ENCODE measurements around the gene SOX5. TPM values are rescaled to one million over a fixed set of nuclear protein-coding genes. Genes with fewer than 3 reads are reported as not detected.

Gene SOX5
- polyA plus RNA-seq, 1 of the 3 experiments (the other 2 are of a cell fraction): 0.21 TPM

DNA sequence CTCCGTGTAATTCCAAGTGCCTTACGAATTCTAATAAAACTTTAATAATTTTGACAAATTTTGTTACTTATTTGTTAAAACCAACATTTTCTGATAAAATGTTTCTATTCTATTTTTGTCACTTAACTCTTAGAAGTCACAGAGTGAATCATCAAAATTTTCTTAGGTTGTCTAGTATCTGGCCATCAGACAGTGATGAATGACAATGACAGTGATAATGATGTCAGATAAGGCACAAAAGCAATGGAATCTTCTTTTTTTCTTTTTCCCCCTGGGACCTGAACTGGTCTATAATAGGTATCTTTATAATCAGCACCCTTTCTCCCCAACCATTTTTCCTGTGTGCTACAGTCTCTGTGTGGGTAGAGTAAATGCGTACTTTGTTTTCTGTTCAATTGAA, 407.3 kb downstream of the SOX5 start:
- H3F3A ChIP-seq (replicated peaks; ENCODE audit: insufficient read depth): no peaks in the 10 kb centered on the region
- no peak for TF ChIP-seq SIN3A (IDR thresholded peaks at IDR 0.05; ENCODE audit: borderline replicate concordance, low read depth, low read length)
- no peak for TF ChIP-seq FOSL2 (IDR thresholded peaks at IDR 0.05; ENCODE audit: borderline replicate concordance, low read depth)
- TF ChIP-seq FOXM1 (IDR thresholded peaks at IDR 0.05; ENCODE audit: low read depth): no peak
- TF ChIP-seq GATA2 (CRISPR knock-in tag; IDR thresholded peaks at IDR 0.05): no peak
- TF ChIP-seq, protein P1, sequence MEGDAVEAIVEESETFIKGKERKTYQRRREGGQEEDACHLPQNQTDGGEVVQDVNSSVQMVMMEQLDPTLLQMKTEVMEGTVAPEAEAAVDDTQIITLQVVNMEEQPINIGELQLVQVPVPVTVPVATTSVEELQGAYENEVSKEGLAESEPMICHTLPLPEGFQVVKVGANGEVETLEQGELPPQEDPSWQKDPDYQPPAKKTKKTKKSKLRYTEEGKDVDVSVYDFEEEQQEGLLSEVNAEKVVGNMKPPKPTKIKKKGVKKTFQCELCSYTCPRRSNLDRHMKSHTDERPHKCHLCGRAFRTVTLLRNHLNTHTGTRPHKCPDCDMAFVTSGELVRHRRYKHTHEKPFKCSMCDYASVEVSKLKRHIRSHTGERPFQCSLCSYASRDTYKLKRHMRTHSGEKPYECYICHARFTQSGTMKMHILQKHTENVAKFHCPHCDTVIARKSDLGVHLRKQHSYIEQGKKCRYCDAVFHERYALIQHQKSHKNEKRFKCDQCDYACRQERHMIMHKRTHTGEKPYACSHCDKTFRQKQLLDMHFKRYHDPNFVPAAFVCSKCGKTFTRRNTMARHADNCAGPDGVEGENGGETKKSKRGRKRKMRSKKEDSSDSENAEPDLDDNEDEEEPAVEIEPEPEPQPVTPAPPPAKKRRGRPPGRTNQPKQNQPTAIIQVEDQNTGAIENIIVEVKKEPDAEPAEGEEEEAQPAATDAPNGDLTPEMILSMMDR (IDR thresholded peaks at IDR 0.05): no peak
- TF ChIP-seq, protein P2, sequence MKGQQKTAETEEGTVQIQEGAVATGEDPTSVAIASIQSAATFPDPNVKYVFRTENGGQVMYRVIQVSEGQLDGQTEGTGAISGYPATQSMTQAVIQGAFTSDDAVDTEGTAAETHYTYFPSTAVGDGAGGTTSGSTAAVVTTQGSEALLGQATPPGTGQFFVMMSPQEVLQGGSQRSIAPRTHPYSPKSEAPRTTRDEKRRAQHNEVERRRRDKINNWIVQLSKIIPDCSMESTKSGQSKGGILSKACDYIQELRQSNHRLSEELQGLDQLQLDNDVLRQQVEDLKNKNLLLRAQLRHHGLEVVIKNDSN (IDR thresholded peaks at IDR 0.05; ENCODE audit: borderline replicate concordance, low read depth): no peak
- no peak for TF ChIP-seq NRF1 (IDR thresholded peaks at IDR 0.05; ENCODE audit: low read depth, low read length)
- no peak for TF ChIP-seq FOXJ3 (CRISPR knock-in tag; IDR thresholded peaks at IDR 0.05)
- no peak for TF ChIP-seq TAF1 (IDR thresholded peaks at IDR 0.05; ENCODE audit: borderline replicate concordance, low read depth, low read length)
- no peak for TF ChIP-seq NFIC (IDR thresholded peaks at IDR 0.05; ENCODE audit: borderline replicate concordance)
- TF ChIP-seq ELF1 (IDR thresholded peaks at IDR 0.05): no peak
- no peak for TF ChIP-seq TEAD4 (IDR thresholded peaks at IDR 0.05; ENCODE audit: borderline replicate concordance, insufficient read depth)
- TF ChIP-seq, protein P3, sequence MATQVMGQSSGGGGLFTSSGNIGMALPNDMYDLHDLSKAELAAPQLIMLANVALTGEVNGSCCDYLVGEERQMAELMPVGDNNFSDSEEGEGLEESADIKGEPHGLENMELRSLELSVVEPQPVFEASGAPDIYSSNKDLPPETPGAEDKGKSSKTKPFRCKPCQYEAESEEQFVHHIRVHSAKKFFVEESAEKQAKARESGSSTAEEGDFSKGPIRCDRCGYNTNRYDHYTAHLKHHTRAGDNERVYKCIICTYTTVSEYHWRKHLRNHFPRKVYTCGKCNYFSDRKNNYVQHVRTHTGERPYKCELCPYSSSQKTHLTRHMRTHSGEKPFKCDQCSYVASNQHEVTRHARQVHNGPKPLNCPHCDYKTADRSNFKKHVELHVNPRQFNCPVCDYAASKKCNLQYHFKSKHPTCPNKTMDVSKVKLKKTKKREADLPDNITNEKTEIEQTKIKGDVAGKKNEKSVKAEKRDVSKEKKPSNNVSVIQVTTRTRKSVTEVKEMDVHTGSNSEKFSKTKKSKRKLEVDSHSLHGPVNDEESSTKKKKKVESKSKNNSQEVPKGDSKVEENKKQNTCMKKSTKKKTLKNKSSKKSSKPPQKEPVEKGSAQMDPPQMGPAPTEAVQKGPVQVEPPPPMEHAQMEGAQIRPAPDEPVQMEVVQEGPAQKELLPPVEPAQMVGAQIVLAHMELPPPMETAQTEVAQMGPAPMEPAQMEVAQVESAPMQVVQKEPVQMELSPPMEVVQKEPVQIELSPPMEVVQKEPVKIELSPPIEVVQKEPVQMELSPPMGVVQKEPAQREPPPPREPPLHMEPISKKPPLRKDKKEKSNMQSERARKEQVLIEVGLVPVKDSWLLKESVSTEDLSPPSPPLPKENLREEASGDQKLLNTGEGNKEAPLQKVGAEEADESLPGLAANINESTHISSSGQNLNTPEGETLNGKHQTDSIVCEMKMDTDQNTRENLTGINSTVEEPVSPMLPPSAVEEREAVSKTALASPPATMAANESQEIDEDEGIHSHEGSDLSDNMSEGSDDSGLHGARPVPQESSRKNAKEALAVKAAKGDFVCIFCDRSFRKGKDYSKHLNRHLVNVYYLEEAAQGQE (IDR thresholded peaks at IDR 0.05; ENCODE audit: low read depth, low read length): no peak
- no peak for TF ChIP-seq JUND (IDR thresholded peaks at IDR 0.05)
- TF ChIP-seq RAD21 (IDR thresholded peaks at IDR 0.05; ENCODE audit: low read length): no peak
- TF ChIP-seq CHD2 (IDR thresholded peaks at IDR 0.05; ENCODE audit: low read length, partially characterized antibody): no peak
- no peak for TF ChIP-seq RXRA (IDR thresholded peaks at IDR 0.05; ENCODE audit: borderline replicate concordance, low read depth)
- no peak for TF ChIP-seq RFX5 (IDR thresholded peaks at IDR 0.05; ENCODE audit: low read length)
- no peak for TF ChIP-seq ZBTB33 (IDR thresholded peaks at IDR 0.05; ENCODE audit: borderline replicate concordance, low read depth)
- H3K27me3 ChIP-seq (ENCODE audit: insufficient read depth): no peaks in the 10 kb centered on the region
- no peaks in the 10 kb centered on the region for H3K36me3 ChIP-seq (replicated peaks in 1 of 2; ENCODE audit: control insufficient read depth in 1 of 2, insufficient read depth in 2 of 2, low read length in 1 of 2)
- no peaks in the 10 kb centered on the region for H3K79me2 ChIP-seq (ENCODE audit: insufficient read depth)
- 69% methylated on average over 3 of the region's 3 CpGs for WGBS (ENCODE audit: low lambda C conversion rate)
- no peak overlapping the region for H3K9ac ChIP-seq
- DNase-seq: no peak
- H3K4me3 ChIP-seq (ENCODE audit: low read depth in 2 of 2, low read length in 1 of 2): no peak overlapping the region
- ChIA-PET CTCF (no interaction called here), POLR2A (no interaction called here)
- H2AFZ ChIP-seq (ENCODE audit: low read depth): no peak overlapping the region
- no peaks in the 10 kb centered on the region for H3K9me3 ChIP-seq
- H3K4me1 ChIP-seq (ENCODE audit: control insufficient read depth in 1 of 2, insufficient read depth in 2 of 2, low read depth in 1 of 2, low read length in 1 of 2): peaks cover 0 to 2% of the 10 kb centered on the region in 2 experiments; a peak in 1 of 4 replicates
- no peaks in the 10 kb centered on the region for H4K20me1 ChIP-seq (ENCODE audit: insufficient read depth)
- no peak overlapping the region for H3K27ac ChIP-seq (ENCODE audit: low read depth in 2 of 2, low read length in 1 of 2)
- H3K9me2 ChIP-seq: no peaks in the 10 kb centered on the region
- no peak overlapping the region for H3K4me2 ChIP-seq

Measured in SK-N-SH (cell line).